Medulla oblongata (tissue), 1 donor: ENCODE measurements around the gene MCU.
"Not testable (repeated sequence)": the region's sequence is repeated elsewhere in the genome, so short reads cannot be mapped to it uniquely, and the experiment has no call there.

Experiments
- DNase-seq: peaks from one replicate; pipeline ENCODE4 v3.0.0-alpha.2; 2015; ENCODE audit errors: extremely low spot score

MCU gene

GRCh38 chr10:72731916-72732419, 40.0 kb downstream of the MCU start:
- no peak for DNase-seq

DNA sequence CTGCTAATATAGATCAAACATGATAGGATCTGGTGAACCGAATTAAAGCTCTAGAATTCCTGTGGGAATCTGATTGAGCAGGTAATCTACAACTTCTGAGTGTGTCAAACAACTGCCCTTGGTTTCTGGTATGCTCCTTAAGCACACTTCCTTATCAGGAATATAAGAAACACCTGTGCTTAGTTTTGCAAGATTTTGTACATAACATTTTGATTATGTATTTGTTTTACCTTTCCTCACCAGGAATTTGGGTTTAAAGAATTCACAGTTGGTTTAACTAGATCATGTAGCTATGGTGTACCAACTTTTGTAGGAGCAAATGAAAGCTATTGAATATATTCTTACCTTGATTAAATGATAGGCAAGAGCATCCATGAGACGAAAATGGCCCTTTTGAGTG, 40.6 kb downstream of the MCU start:
- no peak for DNase-seq

DNA sequence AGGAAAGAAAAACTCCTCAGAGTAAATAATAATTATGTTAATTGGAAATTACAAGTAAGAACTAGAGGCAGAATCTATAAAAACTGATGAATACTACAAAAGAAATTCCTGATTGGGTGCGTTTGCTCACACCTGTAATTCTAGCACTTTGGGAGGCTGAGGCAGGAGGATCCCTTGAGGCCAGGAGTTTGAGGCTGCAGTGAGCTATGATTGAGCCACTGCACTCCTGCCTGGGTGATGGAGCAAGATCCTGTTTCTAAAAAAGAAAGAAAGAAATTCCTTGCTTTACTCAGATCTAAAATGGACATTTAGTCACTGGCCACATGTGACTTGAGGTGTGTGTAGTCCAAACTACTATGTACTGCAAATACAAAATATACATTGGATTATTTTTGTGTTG, 42.0 kb downstream of the MCU start:
- DNase-seq = no peak

DNA sequence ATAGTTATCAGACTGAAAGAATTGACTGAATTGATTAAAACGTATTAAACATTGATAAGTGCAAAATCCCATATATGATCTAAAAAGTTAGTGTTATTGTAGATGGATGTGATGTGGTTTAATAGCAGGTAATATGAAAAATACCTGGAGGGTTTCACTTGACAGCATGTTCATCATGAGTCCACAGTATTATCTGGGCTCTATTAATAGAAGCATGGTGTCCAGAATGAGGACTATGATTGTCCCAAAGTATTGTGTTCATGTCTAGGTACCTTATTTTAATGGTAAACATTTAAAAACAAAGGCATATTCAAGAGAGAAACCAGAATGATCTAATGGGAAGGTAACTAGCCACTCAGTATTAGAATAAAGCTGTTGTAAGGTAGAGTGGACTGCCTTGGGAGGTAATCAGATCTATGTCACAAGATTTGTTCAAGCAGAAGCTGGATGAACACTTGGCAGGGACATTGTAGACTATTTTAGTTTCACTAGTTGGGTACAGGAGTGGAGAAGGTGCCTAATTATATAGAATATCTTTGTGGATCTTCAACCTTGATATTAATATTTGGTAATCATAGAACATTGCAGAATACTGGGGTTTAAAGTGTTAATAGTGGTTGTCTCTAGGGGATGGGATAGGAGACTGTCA, 43.5 kb downstream of the MCU start:
- DNase-seq = no peak

- DNase-seq = no peak
Observed at GRCh38 chr10:72736176-72736827, 44.4 kb downstream of the MCU start.

- DNase-seq = no peak
Observed at GRCh38 chr10:72736828-72737220, 44.9 kb downstream of the MCU start.

DNA sequence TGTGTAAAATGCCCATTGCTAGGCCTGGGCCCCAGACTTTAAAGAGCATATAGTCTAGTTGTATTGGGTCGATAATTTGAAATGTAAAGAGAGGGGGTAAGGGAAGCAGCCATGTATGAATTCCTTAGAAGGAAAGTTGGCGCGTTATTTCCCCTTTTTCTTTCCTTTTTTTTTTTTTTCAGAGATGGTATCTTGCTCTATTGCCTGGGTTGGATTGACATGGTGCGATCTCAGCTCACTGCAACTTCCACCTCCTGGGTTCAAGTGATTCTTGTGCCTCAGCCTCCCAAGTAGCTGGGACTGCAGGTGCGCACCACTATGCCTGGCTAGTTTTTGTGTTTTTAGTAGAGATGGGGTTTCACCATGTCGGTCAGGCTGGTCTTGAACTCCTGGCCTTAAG, 45.4 kb downstream of the MCU start:
- DNase-seq = not testable (repeated sequence)

- DNase-seq = peak; percentile 16
Observed at GRCh38 chr10:72738486-72738885, 46.5 kb downstream of the MCU start.

- DNase-seq = peak; percentile 38
Observed at GRCh38 chr10:72740528-72740927, 48.6 kb downstream of the MCU start.

- DNase-seq = no peak
Observed at GRCh38 chr10:72742092-72742491, 50.1 kb downstream of the MCU start.

DNA sequence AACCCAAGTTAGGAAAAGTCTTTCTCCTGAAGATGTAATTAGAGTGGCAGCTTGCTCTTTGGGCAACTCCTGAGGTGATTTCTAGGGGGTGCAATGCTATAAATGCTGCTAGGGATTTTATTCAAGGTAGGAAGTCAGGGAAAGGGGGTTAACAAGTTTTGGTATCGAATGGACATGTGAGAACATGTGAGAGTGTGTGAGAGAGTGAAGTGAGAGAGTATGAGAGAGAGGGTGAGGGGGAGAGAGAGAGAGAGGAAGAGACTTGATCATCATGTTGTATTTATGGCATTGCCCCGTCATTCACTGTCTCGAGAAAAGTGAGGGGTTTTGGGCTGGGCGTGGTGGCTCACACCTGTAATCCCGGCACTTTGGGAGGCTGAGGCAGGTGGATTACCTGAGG, 50.9 kb downstream of the MCU start:
- DNase-seq = no peak

DNA sequence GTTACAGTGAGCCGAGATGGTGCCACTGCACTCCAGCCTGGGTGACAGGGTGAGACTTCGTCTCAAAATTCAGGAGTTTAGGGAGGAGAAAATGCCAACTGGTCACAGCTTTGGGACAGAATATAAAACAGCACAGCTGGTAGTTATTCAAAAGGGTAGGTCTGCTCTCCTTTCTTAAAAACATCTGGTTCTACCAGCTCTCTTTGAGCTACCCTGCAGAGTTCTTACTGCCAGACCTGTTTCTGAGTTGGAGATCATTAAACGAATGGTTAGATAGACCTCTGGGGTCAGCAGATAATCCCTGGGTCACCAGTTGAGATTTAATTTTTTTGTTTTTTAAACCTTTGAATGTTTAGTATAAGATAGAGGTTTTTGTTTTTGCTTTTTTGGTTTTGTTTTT, 52.6 kb downstream of the MCU start:
- DNase-seq = no peak

DNA sequence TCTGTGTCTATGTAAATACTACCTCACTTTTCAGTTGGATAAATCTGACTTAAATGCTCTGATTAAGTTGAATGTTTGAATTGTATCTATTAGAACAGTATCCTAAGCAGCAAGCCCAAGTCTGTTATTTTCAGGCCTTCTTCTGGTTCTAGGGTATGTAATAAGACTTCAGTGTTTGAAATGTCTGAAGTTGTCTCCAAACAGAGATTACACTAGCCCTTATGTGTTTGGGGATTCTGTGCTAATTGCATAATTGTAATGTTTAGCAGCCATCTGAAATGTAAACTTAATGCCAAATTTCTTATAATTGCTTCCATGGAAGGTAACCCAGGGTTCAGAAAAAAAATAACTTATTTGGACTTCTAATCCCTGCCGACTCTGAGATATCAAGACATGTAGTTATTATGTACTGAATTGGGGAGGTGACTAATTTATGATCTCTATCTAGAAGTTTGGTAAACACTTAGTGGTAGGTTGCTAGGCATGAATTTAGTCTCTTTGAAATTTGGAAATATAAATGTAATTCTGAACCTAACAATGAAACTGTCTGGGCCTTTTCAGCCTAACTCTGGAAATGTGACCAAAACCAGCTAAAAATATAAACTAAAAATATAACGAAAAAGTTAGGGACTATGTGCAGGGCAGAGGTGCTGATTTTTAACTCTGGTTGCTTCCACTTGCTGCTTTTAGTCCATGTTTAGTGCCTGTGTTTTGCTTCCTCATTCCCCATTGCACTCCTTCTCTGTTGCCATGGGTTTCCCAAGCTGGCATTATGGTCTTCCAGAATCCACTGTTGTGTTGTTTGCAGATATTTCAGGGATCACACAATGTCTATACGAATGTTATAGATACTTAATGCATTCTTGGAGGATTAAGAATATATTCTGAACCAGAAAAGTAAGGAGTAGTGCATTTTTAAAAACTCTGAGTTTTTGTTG, 54.8 kb downstream of the MCU start:
- DNase-seq = peak; percentile 17

DNA sequence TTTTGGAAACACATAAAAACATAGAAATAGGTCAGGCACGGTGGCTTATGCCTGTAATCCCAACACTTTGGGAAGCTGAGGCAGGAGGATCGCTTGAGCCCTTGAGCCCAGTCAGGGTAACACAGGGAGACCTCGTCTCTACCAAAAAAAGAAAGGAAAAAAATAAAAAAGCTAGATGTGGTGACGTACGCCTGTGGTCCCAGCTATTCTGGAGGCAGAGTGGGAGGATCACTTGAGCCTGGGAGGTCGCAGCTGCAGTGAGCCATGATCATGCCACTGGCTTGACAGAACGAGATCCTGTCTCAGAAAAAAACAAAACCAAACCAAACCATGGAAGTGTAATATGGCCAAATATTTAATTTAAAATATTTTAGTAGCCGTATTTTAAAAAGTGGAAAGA, 55.6 kb downstream of the MCU start:
- DNase-seq = no peak

DNA sequence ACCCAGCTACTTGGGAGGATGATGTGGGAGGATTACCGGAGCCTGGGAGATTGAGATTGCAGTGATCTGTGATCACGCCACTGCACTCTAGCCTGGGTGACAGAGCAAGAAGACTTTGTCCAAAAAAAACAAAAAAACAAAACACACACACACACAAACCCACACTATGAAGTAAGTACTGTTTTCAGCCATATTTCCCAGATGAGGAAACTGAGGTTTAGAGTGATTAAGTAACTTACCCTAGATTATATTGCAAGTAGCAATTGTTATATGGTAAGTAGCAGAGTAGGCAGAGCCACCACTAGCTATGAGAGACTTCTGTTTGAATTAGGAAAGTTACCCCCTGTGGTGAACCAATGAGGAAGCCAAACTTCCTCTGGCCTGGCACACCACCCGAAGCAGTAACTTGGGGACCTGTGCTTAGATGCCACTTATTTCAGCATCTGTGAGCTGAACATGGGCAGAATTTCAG, 61.9 kb downstream of the MCU start:
- DNase-seq = no peak

DNA sequence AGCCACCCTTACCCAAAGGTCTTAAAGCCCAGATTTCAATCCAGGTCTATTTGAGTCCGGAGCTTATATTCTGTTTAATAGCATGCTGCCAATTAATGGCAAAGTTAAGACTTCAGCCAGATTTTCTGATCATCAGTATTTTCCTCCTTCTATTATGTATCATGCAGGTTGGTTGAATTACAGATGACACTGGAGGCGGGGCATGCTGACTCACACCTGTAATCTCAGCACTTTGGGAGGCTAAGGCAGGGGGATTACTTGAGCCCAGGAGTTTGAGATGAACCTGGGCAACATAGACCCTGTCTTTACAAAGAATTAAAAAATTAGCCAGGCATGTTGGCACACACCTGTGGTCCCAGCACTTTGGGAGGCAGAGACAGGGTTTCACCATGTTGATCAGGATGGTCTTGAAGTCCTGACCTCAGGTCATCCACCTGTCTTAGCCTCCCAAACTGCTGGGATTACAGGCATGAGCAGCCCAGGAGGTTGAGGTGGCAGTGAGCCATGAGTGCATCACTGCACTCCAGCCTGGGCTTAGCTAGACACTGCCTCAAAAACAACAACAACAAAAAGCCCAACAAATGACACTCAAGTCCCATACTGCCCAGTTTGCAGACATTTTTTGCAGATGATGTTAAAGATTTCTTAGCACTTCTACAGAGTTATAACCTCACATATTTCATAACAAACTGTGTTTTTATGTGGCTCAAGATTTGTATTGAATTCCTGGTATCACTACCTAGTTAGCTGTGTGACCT, 62.5 kb downstream of the MCU start:
- DNase-seq = no peak

DNA sequence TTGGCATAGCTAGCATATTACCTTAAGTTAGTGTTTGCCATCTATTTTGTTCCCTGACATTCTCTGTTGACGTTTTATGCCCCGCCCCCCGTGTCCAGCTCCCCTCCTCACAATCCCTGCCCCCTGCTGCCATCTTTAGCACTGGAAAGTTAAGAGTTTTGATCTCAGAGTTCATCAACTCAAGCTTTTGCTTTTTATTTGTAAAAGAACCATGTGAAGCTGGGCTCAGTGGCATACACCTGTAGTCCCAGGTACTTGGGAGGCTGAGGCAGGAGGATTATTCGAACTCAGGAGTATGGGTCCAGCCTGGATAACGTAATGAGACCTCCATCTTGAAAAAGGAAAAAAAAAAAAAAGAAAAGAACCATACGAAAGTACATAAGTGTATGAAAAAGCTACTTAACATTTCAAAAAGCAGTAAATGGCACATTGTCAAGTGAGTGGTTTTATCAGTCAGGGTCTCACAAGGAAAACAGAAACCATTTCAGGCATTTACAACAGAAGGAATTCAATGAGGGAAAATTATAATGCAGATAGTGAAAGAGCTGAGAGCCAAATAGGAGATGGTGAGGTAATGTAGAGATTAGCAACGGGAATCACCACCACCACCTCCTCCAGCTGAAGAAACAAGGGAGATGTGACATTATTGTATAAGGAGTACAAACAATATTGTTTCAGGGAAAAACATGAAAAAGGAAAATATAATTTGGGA, 64.9 kb downstream of the MCU start:
- DNase-seq = no peak

- no peak for DNase-seq
Observed at GRCh38 chr10:72757732-72758131, 65.8 kb downstream of the MCU start.

DNA sequence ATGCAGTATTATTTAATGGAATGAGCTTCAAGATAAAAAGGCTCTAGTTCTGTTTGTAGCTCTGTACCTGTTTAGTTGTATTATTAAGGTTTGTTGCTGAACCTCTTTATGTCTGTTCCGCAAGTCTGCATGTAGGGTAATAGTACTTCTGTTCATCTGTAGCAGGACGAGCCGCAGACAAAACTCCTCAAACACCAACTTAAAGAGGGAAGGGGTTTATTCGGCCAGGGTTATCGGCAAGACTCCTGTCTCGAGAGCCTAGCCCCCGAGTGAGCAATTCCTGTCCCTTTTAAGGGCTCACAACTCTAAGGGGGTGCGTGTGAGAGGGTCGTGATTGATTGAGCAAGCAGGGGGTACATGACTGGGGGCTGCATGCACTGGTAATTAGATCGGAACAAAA, 67.0 kb downstream of the MCU start:
- not testable (repeated sequence) for DNase-seq

DNA sequence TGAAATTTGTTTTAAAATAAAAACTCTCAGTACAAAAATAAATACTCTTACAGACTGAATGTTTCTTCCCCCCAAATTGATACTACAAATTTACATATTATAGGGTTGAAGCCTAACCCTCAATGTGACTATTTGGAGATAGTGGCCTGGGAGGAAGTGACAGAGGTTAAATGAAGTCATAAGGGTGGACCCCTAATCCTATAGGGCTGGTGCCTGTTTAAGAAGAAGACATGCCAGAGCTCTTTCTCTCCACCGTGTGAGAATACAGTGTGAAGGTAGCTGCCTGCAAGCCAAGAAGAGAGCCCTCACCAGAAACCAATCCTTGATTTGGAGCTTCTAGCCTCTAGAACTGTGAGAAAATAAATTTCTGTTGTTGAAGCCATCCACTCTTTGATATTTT, 67.6 kb downstream of the MCU start:
- no peak for DNase-seq

DNA sequence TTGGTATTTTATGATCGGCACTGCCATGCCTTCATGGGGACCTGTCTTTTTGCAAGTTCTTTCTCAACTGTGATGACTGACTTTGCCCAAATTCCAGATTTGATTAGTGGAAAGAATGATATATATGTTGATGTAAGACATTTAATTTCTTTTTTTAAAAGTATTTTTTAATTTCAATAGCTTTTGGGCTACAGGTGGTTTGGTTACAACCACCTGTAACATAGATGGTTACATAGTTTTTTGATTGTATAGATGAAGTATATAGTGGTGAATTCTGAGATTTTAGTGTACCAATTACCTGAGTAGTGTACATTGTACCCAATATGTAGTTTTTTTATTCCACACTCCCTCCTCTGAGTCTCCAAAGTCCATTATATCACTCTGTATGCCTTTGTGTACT, 69.6 kb downstream of the MCU start:
- DNase-seq = no peak
